Measurements from ENCODE around the gene SLC4A4. TPM values are rescaled to one million over a fixed set of nuclear protein-coding genes. Genes with fewer than 3 reads are reported as not detected.

SLC4A4 gene
- total and polyA plus RNA-seq, 4 donors: 3.0 to 36.7 (median 8.2) TPM

- TF ChIP-seq GABPA (IDR thresholded peaks at IDR 0.05 in 1 of 2, conservative IDR thresholded peaks at IDR 0.05 in 1 of 2): no peak
These were observed 134.1 kb downstream of the SLC4A4 start (continued) for GRCh38 chr4:71472946-71473345.

- H3K4me3 ChIP-seq (ENCODE audit: low read depth in 1 of 3, low read length in 3 of 3): no peak overlapping the region
- no peak overlapping the region for H3K9ac ChIP-seq (ENCODE audit: low read depth in 1 of 2, low read length in 2 of 2)
- no peaks in the 10 kb centered on the region for H3K9me3 ChIP-seq (ENCODE audit: control insufficient read depth in 4 of 4, low read length in 3 of 4)
- TF ChIP-seq REST (IDR thresholded peaks at IDR 0.05): no peak
- TF ChIP-seq HNF4G (IDR thresholded peaks at IDR 0.05): no peak
- no peak for TF ChIP-seq TAF1 (conservative IDR thresholded peaks at IDR 0.05)
- H3K36me3 ChIP-seq (ENCODE audit: control insufficient read depth in 4 of 4, insufficient read depth in 3 of 4, low read depth in 1 of 4, low read length in 3 of 4): peaks cover 0 to 7% (median 7%) of the 10 kb centered on the region in 4 donors
- no peaks in the 10 kb centered on the region for H3K27me3 ChIP-seq (ENCODE audit: control insufficient read depth in 4 of 4, insufficient read depth in 4 of 4, low read length in 3 of 4)
- DNase-seq (ENCODE audit: low spot score): no peak
- 72% methylated on average over 4 of the region's 4 CpGs for WGBS
- H3K4me1 ChIP-seq (ENCODE audit: control insufficient read depth in 4 of 4, insufficient read depth in 4 of 4, low read length in 3 of 4): peaks cover 0 to 5% (median 0%) of the 10 kb centered on the region in 4 donors
- no peak overlapping the region for H3K27ac ChIP-seq (ENCODE audit: low read depth in 1 of 2, low read length in 2 of 2)
These were observed 134.9 kb downstream of the SLC4A4 start for GRCh38 chr4:71473541-71474240.

- Histone ChIP-seq H3K9me3 (ENCODE audit: control insufficient read depth in 4 of 4, low read length in 3 of 4) (no peaks in the 10 kb centered on the region), H3K36me3 (ENCODE audit: control insufficient read depth in 4 of 4, insufficient read depth in 3 of 4, low read depth in 1 of 4, low read length in 3 of 4) (peaks cover 0 to 7% (median 7%) of the 10 kb centered on the region in 4 donors), H3K4me1 (ENCODE audit: control insufficient read depth in 4 of 4, insufficient read depth in 4 of 4, low read length in 3 of 4) (peaks cover 0 to 5% (median 0%) of the 10 kb centered on the region in 4 donors), H3K4me3 (ENCODE audit: low read depth in 1 of 3, low read length in 3 of 3) (no peak overlapping the region), H3K27me3 (ENCODE audit: control insufficient read depth in 4 of 4, insufficient read depth in 4 of 4, low read length in 3 of 4) (no peaks in the 10 kb centered on the region), H3K9ac (ENCODE audit: low read depth in 1 of 2, low read length in 2 of 2) (no peak overlapping the region), H3K27ac (ENCODE audit: low read depth in 1 of 2, low read length in 2 of 2) (no peak overlapping the region)
- 96% methylated on average over 2 of the region's 2 CpGs for WGBS
- DNase-seq (ENCODE audit: low spot score): no peak
- no peak for TF ChIP-seq MAX (IDR thresholded peaks at IDR 0.05)
- TF ChIP-seq YY1 (IDR thresholded peaks at IDR 0.05): no peak
- no peak for TF ChIP-seq EGR1 (IDR thresholded peaks at IDR 0.05; ENCODE audit: low read depth in 2 of 2)
- no peak for TF ChIP-seq FOXA1 (IDR thresholded peaks at IDR 0.05)
These were observed 135.9 kb downstream of the SLC4A4 start for GRCh38 chr4:71474731-71475130.

GRCh38 chr4:71476240-71476639 is 137.4 kb downstream of the SLC4A4 start:
- no peak overlapping the region for H3K9ac ChIP-seq (ENCODE audit: low read depth in 1 of 2, low read length in 2 of 2)
- H3K4me3 ChIP-seq (ENCODE audit: low read depth in 1 of 3, low read length in 3 of 3): no peak overlapping the region

More at GRCh38 chr4:71476240-71476639, 137.4 kb downstream of the SLC4A4 start:
- no peak for DNase-seq (ENCODE audit: low spot score)
- Histone ChIP-seq H3K4me1 (ENCODE audit: control insufficient read depth in 4 of 4, insufficient read depth in 4 of 4, low read length in 3 of 4) (peaks cover 0 to 5% (median 0%) of the 10 kb centered on the region in 4 donors), H3K27me3 (ENCODE audit: control insufficient read depth in 4 of 4, insufficient read depth in 4 of 4, low read length in 3 of 4) (no peaks in the 10 kb centered on the region), H3K36me3 (ENCODE audit: control insufficient read depth in 4 of 4, insufficient read depth in 3 of 4, low read depth in 1 of 4, low read length in 3 of 4) (peaks cover 0 to 7% (median 7%) of the 10 kb centered on the region in 4 donors), H3K9me3 (ENCODE audit: control insufficient read depth in 4 of 4, low read length in 3 of 4) (no peaks in the 10 kb centered on the region), H3K27ac (ENCODE audit: low read depth in 1 of 2, low read length in 2 of 2) (no peak overlapping the region)
- WGBS: 74% methylated on average over 3 of the region's 3 CpGs
- TF ChIP-seq HNF4A (conservative IDR thresholded peaks at IDR 0.05) (no peak), YY1 (IDR thresholded peaks at IDR 0.05) (no peak), SP1 (IDR thresholded peaks at IDR 0.05) (no peak), GABPA (IDR thresholded peaks at IDR 0.05 in 1 of 2, conservative IDR thresholded peaks at IDR 0.05 in 1 of 2) (no peak), HNF4G (IDR thresholded peaks at IDR 0.05) (no peak)

All from liver (tissue), 9 donors.